ENCODE measurements around the gene BCL7A.
"Not testable (repeated sequence)": the region's sequence is repeated elsewhere in the genome, so short reads cannot be mapped to it uniquely, and the experiment has no call there.

The BCL7A gene

DNA sequence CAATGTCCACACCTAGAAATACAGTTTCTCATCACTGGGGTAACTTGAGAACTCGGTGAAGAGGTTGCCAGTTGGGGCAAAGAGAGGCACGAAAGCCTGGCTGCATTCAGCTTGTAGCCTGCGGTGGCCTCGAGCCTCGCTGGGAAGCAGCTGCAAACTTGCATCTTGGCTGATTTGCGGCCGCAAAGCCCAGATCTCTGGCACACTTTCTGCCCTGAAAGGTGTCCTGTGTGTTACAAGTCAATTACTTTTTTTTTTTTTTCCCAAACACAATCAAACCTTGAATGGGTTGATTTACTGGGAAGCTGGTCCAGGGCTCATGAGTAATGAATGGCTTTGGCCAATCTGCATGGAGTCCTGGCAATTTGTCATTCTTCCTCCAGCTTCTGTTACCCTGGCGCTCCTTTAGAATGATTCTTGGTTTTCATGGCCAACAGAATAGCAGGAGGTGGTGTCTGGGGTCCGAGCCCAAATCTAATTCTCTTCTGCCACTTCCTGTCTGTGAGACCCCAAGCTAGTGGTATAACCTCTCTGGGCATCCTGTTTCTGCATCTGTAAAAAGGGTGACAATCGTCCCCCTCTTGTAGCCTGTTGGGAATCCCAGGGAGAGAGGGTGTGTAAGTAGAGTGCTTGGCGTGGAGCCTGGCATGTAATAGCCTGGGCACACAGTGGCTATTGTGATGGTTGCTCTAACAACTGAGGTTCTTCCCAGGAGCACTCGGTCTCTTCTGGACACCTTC, 6.7 kb downstream of the BCL7A start:
- no peak for DNase-seq (ENCODE audit: low spot score)

- no peak for DNase-seq (ENCODE audit: low spot score)
These were observed 7.3 kb downstream of the BCL7A start for GRCh38 chr12:122028905-122029560.

- DNase-seq (ENCODE audit: low spot score): no peak
These were observed 8.1 kb downstream of the BCL7A start for GRCh38 chr12:122029620-122030423.

DNA sequence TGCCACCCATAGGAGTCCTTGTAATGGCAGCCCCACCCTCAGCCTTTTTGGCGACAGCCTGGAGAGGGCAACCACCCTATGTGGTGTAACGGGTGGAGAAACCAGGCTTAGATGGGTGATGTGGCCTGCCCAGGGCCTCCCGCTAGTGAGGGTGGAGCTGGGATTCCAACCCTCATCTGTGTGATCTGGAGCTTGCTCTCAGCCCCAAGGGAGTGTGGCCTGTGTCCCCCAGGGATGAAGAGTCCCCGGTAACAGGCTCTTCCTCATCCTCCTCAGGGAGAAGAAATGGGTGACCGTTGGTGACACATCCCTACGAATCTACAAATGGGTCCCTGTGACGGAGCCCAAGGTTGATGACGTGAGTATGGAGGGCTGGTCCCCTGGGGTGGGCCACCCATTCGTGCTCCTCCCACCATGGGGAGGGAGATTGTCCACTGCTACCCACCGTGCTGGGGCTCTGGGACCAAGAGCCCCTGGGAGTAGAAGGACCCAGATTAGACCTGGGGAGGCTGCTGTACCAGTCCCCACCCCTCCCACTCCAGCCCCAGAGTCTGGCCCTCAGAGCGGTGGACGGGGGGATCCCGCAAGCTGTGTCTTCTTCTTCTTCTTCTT, 8.8 kb downstream of the BCL7A start:
- DNase-seq (ENCODE audit: low spot score): no peak

DNA sequence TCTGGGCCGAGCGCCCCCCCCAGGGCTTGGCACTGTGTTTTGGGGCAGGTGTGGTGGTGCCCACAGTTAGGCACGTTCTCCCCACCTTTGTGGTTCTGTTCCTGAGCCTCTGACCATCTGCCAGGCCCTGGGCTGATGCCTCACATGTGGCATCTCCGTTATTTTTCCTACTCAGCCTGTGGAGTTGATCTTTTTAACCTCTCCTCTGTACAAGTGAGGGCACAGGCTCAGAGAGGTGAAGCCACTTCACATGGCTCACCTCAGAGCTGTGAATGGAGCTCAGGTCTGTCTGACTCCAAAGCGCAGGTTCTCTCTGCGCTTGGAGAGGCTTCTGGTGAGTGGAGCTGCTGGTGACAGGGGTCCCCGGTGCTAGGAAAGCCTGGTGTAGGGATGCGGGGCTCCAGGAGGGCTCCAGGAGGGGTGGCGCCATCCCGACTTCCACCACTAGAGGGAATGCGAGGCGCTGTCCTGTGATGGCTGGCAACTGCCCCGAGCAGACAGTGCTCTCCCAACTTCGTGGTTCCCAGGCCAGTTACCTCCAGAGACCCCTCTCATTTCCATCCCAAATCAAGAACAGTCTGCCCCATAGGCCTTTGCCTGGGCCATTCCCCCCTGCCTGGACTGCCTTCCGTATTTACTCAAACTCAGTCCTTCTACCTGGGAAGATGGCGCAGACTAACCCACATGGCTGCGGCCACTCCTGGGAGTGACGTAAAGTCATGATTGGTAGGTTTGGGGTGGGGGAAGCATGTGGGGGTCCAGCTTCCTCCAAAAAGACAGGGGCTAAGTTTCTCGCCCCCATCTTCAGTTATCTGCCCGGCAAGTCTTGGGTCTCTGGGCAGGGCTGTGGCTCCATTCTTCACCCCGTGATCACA, 9.9 kb downstream of the BCL7A start:
- peak; percentile 67 for DNase-seq (ENCODE audit: low spot score)

DNA sequence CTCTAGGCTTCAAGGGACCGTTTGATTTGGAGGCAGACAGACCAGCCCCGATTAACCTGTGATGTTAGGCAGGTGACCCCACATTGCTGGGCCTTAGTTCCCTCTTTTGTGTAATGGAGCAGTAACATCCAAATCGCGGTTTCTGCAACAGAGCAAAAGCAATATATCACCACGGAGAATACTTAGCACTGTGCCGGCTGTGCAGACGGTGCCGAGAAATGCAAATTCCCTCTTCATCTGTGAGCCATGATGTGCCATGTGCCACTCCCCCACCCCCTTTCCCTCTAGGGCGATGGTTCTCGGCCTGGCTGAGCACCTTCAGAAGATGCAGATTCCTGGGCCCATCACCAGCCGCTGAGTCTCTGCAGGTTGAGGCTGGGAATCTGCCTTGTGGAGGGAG, 10.9 kb downstream of the BCL7A start:
- DNase-seq (ENCODE audit: low spot score): no peak

GRCh38 chr12:122035292-122035691, 13.6 kb downstream of the BCL7A start:
- DNase-seq (ENCODE audit: low spot score): no peak

DNA sequence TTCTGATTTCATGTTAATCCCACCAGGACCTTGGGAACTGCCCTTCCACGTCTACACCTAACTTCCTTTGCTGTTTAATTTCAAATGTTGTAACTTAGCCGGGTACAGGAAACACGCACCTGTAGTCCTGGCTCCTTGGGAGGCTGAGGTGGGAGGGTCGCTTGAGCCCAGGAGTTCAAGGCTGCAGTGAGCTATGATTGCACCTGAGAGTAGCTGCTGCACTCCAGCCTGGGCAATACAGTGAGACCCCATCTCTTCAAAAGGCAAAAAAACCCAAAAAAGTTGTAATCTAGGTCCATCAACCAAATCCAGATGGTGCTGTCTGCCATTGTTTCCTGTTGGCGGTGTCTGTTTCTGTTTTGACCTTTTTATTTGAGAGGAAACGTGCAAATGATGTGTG, 14.5 kb downstream of the BCL7A start:
- DNase-seq (ENCODE audit: low spot score): no peak

GRCh38 chr12:122040579-122041386, 19.1 kb downstream of the BCL7A start:
- peak; percentile 81 for DNase-seq (ENCODE audit: low spot score)

- DNase-seq (ENCODE audit: low spot score): not testable (repeated sequence)
These were observed 19.8 kb downstream of the BCL7A start for GRCh38 chr12:122041458-122041857.

DNA sequence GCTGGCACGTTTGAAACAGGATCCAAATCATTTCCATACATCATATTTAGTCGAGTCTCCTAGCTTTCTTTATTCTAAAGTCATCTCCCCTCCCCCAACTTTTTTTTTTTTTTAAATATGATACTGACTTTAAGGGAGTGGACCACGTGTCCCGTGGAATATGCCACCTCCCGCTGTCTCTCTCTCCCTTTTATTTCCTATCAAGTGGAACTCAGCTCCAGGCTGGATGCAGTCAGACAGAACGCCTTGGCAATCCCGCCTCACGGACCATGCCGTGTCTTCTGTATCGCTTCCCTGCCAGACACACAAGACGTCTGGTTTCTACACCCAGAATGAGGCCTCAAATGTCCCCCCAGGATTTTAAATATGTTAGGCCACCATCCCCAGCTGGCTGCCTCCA, 21.2 kb downstream of the BCL7A start:
- no peak for DNase-seq (ENCODE audit: low spot score)

DNA sequence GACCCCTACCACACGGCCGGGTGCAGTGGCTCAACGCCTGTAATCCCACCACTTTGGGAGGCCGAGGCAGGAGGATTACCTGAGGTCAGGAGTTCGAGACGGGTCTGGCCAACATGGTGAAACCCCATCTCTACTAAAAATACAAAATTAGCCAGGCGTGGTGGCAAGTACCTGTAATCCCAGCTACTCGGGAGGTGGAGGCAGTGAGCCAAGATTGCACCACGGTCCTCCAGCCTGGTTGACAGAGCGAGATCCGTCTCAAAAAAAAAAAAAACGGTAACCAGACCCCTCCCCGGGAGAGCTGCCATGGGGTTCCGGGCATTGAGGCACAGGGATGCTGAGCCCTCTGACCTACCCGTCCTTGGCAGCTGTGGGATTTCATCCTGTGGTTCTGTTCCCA, 21.8 kb downstream of the BCL7A start:
- DNase-seq (ENCODE audit: low spot score): no peak

DNA sequence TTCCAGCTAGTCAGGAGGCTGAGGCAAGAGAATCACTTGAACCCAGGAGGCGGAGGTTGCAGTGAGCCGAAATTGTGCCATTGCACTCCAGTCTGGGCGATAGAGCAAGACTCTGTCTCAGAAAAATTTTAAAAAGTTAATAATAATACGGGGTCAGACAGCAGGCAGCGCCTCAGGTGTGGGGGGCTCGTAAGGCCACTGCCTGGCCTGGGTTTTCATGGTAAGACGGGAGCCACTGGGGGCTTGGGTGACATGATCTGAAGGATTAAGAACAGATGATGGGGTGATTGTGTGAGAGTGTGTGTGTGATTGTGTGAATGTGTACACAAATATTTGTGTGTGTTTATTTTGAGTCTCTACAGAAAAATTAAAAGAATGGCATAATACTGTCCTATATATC, 23.6 kb downstream of the BCL7A start:
- no peak for DNase-seq (ENCODE audit: low spot score)

- DNase-seq (ENCODE audit: low spot score): no peak
These were observed 24.5 kb downstream of the BCL7A start for GRCh38 chr12:122046145-122046544.

DNA sequence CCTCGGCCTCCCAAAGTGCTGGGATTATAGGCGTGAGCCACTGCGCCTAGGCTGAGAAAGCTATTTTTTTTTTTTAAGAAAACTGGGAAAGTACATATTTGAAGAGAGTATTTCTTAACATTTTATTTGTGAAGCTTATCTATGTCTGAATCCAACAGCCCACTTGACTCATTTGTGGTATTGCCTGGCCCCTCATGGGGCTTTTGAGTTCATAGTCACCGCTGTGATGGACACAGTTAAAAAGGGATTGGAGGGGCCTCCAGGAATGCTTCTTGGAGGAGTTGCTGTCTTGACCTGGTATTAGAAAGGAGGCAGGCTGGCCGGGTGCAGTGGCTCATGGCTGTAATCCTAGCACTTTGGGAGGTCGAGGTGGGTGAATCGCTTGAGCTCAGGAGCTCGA, 26.5 kb downstream of the BCL7A start:
- DNase-seq (ENCODE audit: low spot score): no peak

GRCh38 chr12:122049827-122050226, 28.1 kb downstream of the BCL7A start:
- DNase-seq (ENCODE audit: low spot score): no peak

GRCh38 chr12:122050706-122051105, 29.0 kb downstream of the BCL7A start:
- DNase-seq (ENCODE audit: low spot score): no peak

DNA sequence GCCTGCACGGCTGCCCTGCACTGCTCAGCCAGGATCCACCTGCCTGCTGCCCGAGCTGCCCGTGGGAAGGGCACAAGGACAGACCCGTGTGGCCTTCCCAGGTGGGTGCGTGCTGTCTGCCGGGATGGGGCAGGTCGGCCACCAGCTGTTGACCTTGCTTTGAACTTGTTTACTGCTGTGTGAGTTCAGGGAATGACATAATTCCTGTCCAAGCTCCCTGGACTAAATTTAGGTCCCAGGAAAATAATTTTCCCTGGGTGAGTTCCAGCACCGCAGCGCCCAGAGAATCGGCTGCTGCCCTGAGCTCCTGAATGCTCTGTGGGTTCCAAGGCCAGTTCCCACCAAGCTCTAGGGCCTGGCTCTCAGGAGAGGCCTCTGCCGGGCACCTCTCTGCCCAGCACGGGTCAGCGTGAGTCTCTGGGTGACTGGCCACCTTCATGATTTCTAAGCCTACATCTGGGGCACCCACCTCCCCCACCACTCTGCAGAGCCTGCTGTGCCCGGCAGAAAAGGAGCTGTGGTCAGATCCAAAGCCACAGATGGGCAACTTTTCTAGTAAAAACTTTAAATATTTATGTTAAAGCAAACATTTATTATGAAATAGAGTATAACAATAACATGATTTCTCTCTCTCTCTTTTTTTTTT, 29.7 kb downstream of the BCL7A start:
- no peak for DNase-seq (ENCODE audit: low spot score)

- no peak for DNase-seq (ENCODE audit: low spot score)
These were observed 30.6 kb downstream of the BCL7A start for GRCh38 chr12:122052285-122052684.

DNA sequence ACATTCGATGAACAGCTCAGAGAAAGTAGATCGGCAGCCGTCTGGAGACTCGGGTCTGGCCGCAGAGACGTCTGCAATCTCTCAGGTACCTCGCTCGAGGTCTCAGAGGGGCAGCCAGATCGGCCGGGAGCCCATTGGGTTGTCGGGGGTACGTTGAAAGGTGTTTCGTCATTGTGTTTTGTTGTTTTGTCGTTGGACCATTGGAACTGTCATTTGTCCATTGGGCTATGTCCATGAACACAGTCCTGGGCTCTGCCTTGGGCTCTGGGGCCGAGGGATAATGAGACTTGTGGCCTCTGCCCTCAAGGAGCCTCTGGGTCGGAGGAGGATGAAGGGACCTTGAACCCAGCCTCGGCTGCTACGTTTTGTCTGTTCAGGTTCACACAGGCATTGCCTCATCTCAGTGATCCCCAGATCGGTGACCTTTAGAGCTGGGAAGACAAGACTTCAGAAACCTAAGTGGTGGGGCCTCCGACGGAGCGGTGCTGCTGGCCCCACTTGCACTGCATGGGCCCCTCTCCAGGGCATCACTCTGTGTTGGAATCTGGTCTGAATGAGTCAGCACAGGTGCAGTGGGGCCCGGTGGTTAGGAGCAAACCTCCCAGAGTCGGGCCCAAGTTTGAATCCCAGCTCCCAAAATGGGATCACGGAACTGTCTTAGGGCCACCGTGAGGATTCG, 33.3 kb downstream of the BCL7A start:
- no peak for DNase-seq (ENCODE audit: low spot score)
